Vagina (tissue), 2 donors: ENCODE data around the gene VIPR2. TPM values are rescaled to one million over a fixed set of nuclear protein-coding genes. Genes with fewer than 3 reads are reported as not detected.

Experiments
- DNase-seq, 2 donors: peaks; one replicate each; pipeline ENCODE4 v3.0.0-alpha.2; 2017; ENCODE audit errors: extremely low spot score in 2 of 2
- H3K27ac ChIP-seq: fragments of 200-600 bp; sonication (generic); one replicate; pipeline ENCODE4 v1.5.1; 2019
- H3K27me3 ChIP-seq: fragments of 200-600 bp; sonication (generic); one replicate; pipeline ENCODE4 v1.5.1; 2019
- H3K36me3 ChIP-seq, 2 donors: fragments of 200-600 bp; sonication (generic); one replicate each; pipeline ENCODE4 v1.5.1; 2017 to 2019
- H3K4me1 ChIP-seq: fragments of 200-600 bp; sonication (generic); one replicate; pipeline ENCODE4 v1.5.1; 2019
- H3K4me3 ChIP-seq, 2 donors: fragments of 200-600 bp; sonication (generic); 1 replicate in 1 of 2; 2 replicates in 1 of 2; pipeline ENCODE4 v1.5.1; 2016 to 2019
- H3K9me3 ChIP-seq: fragments of 200-600 bp; sonication (generic); one replicate; pipeline ENCODE4 v1.5.1; 2019
- POLR2A ChIP-seq, 2 donors: fragments of 450-650 bp; IDR thresholded peaks; one replicate each; pipeline ENCODE4 v1.6.1; 2017; ENCODE audit warnings: antibody characterized with exemption in 2 of 2, mild to moderate bottlenecking in 2 of 2, moderate library complexity in 2 of 2
- POLR2AphosphoS5 ChIP-seq, 2 donors: sonication (generic); formaldehyde crosslinking; IDR thresholded peaks; one replicate each; pipeline ENCODE4 v1.9.0; 2017; ENCODE audit warnings: antibody characterized with exemption in 2 of 2, mild to moderate bottlenecking in 2 of 2, low read depth in 1 of 2; ENCODE audit not compliant: insufficient read depth in 1 of 2
- intact Hi-C: fragments of 100-400 bp; cut with DNase I; formaldehyde crosslinking; loops from one replicate; pipeline ENCODE4 v1.15.1; 2023
- total RNA-seq: library from RNA; depleted of rRNA; stranded (reverse); fragments of >200 nt; gene quantifications from one replicate; pipeline ENCODE4 v1.2.3, GENCODE V29; 2016
- TF ChIP-seq, protein P1 (sequence below), 3 experiments: fragments of 450-650 bp in 2 of 3; fragments of 200-600 bp in 1 of 3; sonication (generic) in 1 of 3; IDR thresholded peaks; one replicate each; pipeline ENCODE4 v1.5.1; 2017 to 2019; ENCODE audit warnings: antibody characterized with exemption in 3 of 3, mild to moderate bottlenecking in 2 of 3, moderate library complexity in 2 of 3

The VIPR2 gene
- total RNA-seq, 1 donor from 2014 or later, result 11.3 TPM

DNA sequence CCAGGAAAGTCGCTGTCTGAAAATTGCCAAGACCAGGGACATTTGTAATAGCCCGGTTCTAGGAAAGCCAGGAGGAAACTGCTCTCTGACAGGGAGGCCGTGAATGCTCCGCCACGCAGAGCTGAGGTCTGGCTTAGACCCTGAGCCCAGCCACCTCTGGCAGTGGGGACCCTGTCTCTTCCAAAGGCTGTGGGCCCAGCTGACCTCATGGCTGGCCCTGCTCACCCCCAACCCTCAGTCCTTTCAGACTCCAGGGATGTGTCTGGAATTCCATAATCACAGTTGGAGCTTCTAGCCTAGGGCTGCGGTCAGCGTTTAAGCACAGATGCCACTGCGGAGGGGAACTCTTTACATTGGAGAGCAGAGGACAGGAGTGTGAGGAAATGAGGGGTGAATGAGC is 6.6 kb upstream of the VIPR2 start:
- no peaks in the 10 kb centered on the region for H3K4me1 ChIP-seq
- H3K4me3 ChIP-seq, result no peak overlapping the region
- intact Hi-C loops, result no loop called here
- H3K36me3 ChIP-seq, result no peaks in the 10 kb centered on the region
- TF ChIP-seq, protein P1, sequence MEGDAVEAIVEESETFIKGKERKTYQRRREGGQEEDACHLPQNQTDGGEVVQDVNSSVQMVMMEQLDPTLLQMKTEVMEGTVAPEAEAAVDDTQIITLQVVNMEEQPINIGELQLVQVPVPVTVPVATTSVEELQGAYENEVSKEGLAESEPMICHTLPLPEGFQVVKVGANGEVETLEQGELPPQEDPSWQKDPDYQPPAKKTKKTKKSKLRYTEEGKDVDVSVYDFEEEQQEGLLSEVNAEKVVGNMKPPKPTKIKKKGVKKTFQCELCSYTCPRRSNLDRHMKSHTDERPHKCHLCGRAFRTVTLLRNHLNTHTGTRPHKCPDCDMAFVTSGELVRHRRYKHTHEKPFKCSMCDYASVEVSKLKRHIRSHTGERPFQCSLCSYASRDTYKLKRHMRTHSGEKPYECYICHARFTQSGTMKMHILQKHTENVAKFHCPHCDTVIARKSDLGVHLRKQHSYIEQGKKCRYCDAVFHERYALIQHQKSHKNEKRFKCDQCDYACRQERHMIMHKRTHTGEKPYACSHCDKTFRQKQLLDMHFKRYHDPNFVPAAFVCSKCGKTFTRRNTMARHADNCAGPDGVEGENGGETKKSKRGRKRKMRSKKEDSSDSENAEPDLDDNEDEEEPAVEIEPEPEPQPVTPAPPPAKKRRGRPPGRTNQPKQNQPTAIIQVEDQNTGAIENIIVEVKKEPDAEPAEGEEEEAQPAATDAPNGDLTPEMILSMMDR (IDR thresholded peaks at IDR 0.05), result no peak
- TF ChIP-seq POLR2AphosphoS5 (IDR thresholded peaks at IDR 0.05; ENCODE audit: insufficient read depth in 1 of 2, low read depth in 1 of 2) (no peak), POLR2A (IDR thresholded peaks at IDR 0.05) (no peak)
- peak in 1 of 2 donors; percentile 37 for DNase-seq
- H3K27me3 ChIP-seq, result no peaks in the 10 kb centered on the region
- H3K9me3 ChIP-seq, result no peaks in the 10 kb centered on the region
- no peak overlapping the region for H3K27ac ChIP-seq

DNA sequence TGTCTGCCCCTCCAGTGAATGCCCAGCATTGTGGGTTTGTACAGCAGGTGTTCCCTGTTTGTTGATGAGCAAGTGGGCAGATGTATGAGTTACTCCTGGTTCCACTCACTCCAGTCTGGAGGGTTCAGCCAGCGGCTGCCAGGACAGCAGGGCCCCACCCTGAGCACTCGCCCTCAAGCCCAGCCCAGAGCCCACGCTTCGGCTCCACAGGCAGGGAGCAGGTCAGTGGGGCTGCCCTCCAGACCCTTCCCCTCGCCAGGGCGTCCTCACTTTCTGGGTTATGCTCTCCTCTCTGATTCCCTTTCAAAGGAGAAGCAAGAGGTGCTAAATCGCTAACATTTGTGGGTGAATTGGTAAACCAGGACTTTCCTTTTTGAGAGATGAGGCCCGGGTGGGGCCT is 4.8 kb upstream of the VIPR2 start:
- H3K27me3 ChIP-seq, result no peaks in the 10 kb centered on the region
- intact Hi-C loops, result no loop called here
- H3K36me3 ChIP-seq, result no peaks in the 10 kb centered on the region
- TF ChIP-seq POLR2AphosphoS5 (IDR thresholded peaks at IDR 0.05; ENCODE audit: insufficient read depth in 1 of 2, low read depth in 1 of 2), result no peak
- no peaks in the 10 kb centered on the region for H3K9me3 ChIP-seq
- H3K4me3 ChIP-seq, result no peak overlapping the region
- no peak overlapping the region for H3K27ac ChIP-seq
- DNase-seq, result peak in 1 of 2 donors; percentile 49
- peaks cover 6% of the 10 kb centered on the region for H3K4me1 ChIP-seq

GRCh38 chr7:159148430-159149395 is 4.0 kb upstream of the VIPR2 start:
- TF ChIP-seq POLR2A (IDR thresholded peaks at IDR 0.05) (no peak), POLR2AphosphoS5 (IDR thresholded peaks at IDR 0.05; ENCODE audit: insufficient read depth in 1 of 2, low read depth in 1 of 2) (no peak)
- TF ChIP-seq, protein P1 (IDR thresholded peaks at IDR 0.05), result no peak
- no peaks in the 10 kb centered on the region for H3K9me3 ChIP-seq
- intact Hi-C loops, result no loop called here
- H3K27me3 ChIP-seq, result no peaks in the 10 kb centered on the region
- peak; percentile 72 to 93 for DNase-seq
- H3K4me3 ChIP-seq, result no peak overlapping the region
- peaks cover 14% of the 10 kb centered on the region for H3K4me1 ChIP-seq
- H3K27ac ChIP-seq, result no peak overlapping the region
- no peaks in the 10 kb centered on the region for H3K36me3 ChIP-seq

GRCh38 chr7:159147687-159148086 is 3.0 kb upstream of the VIPR2 start:
- no peak for TF ChIP-seq POLR2AphosphoS5 (IDR thresholded peaks at IDR 0.05; ENCODE audit: insufficient read depth in 1 of 2, low read depth in 1 of 2)
- TF ChIP-seq, protein P1 (IDR thresholded peaks at IDR 0.05), result no peak
- TF ChIP-seq POLR2A (IDR thresholded peaks at IDR 0.05), result no peak
- Histone ChIP-seq H3K27ac (no peak overlapping the region), H3K4me1 (peaks cover 23% of the 10 kb centered on the region), H3K9me3 (no peaks in the 10 kb centered on the region), H3K36me3 (no peaks in the 10 kb centered on the region), H3K4me3 (no peak overlapping the region), H3K27me3 (no peaks in the 10 kb centered on the region)
- peak in 1 of 2 donors; percentile 25 for DNase-seq
- intact Hi-C loops, result no loop called here

DNA sequence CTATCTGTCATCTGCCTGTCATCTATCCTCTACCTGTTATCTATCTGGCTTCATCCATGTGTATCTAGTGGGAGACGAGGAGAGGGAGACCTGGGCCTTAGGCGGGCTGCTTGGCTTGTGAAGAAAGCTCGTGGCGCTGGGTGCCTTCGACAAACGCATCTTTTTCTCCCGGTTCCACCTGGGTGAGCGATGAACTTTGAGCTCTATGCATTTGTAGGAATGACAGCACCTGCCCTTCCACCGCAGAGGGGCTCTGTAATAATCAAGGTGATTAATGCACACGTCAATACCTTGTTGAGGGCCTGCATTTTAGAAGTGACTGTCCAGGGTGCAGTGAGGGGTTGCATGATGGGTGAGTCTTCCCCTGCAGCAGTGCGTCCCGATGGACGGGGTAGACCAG is 2.6 kb upstream of the VIPR2 start:
- intact Hi-C loops, result no loop called here
- Histone ChIP-seq H3K4me3 (no peak overlapping the region), H3K9me3 (no peaks in the 10 kb centered on the region), H3K27ac (no peak overlapping the region), H3K4me1 (peaks cover 23% of the 10 kb centered on the region), H3K36me3 (no peaks in the 10 kb centered on the region), H3K27me3 (no peaks in the 10 kb centered on the region)
- TF ChIP-seq, protein P1 (IDR thresholded peaks at IDR 0.05), result no peak
- no peak for TF ChIP-seq POLR2A (IDR thresholded peaks at IDR 0.05)
- no peak for TF ChIP-seq POLR2AphosphoS5 (IDR thresholded peaks at IDR 0.05; ENCODE audit: insufficient read depth in 1 of 2, low read depth in 1 of 2)
- peak; percentile 49 to 72 for DNase-seq
